KOPT-K1 (cell line): ENCODE data around the gene SEC63.
A peak's percentile ranks its signal among the peaks of the same experiment; 100 is the strongest.
"Not testable (repeated sequence)": the region's sequence is repeated elsewhere in the genome, so short reads cannot be mapped to it uniquely, and the experiment has no call there.

Source experiments
- H3K27ac ChIP-seq: fragments of 200-600 bp; sonication (generic); 2 replicates; pipeline ENCODE4 v1.5.1; 2016; ENCODE audit warnings: antibody characterized with exemption, mild to moderate bottlenecking, low read depth, low read length; ENCODE audit not compliant: poor library complexity, severe bottlenecking
- H3K36me3 ChIP-seq: fragments of 200-600 bp; sonication (generic); 2 replicates; pipeline ENCODE4 v1.5.1; 2017; ENCODE audit warnings: antibody characterized with exemption, mild to moderate bottlenecking, low read length, moderate library complexity; ENCODE audit not compliant: insufficient read depth
- H3K9me3 ChIP-seq: fragments of 200-600 bp; sonication (generic); 2 replicates; pipeline ENCODE4 v1.5.1; 2017; ENCODE audit warnings: antibody characterized with exemption, low read length, mild to moderate bottlenecking; ENCODE audit not compliant: insufficient read depth, poor library complexity, severe bottlenecking

Gene SEC63

GRCh38 chr6:107957909-107958688 is at the start of gene SEC63:
Gene SEC63 (minus strand): TSS chr6:107958208. CDS start chr6:107958009, 199 bp downstream.
- Histone ChIP-seq H3K36me3 (peaks cover 13% of the 10 kb centered on the region), H3K9me3 (no peaks in the 10 kb centered on the region), H3K27ac (peak within 1 kb of the TSS; percentile 70)

GRCh38 chr6:108005961-108006360 is 48.0 kb upstream of the SEC63 start:
- peaks cover 25% of the 10 kb centered on the region for H3K9me3 ChIP-seq
- no peak overlapping the region for H3K27ac ChIP-seq
- no peaks in the 10 kb centered on the region for H3K36me3 ChIP-seq

- Histone ChIP-seq H3K27ac (no peak overlapping the region), H3K36me3 (no peaks in the 10 kb centered on the region), H3K9me3 (peaks cover 22% of the 10 kb centered on the region)
Observed at GRCh38 chr6:108004861-108005260, 46.9 kb upstream of the SEC63 start.

GRCh38 chr6:108002365-108003221 is 44.6 kb upstream of the SEC63 start:
- H3K9me3 ChIP-seq = no peaks in the 10 kb centered on the region
- no peak overlapping the region for H3K27ac ChIP-seq
- H3K36me3 ChIP-seq = no peaks in the 10 kb centered on the region

- H3K9me3 ChIP-seq = no peaks in the 10 kb centered on the region
- H3K27ac ChIP-seq = no peak overlapping the region
- no peaks in the 10 kb centered on the region for H3K36me3 ChIP-seq
Observed at GRCh38 chr6:108001696-108002231, 43.8 kb upstream of the SEC63 start.

- H3K9me3 ChIP-seq, H3K27ac ChIP-seq, H3K36me3 ChIP-seq: not testable (repeated sequence)
Observed at GRCh38 chr6:108000259-108000658, 42.3 kb upstream of the SEC63 start.

- Histone ChIP-seq H3K9me3 (no peaks in the 10 kb centered on the region), H3K36me3 (no peaks in the 10 kb centered on the region), H3K27ac (no peak overlapping the region)
Observed at GRCh38 chr6:107999341-107999740, 41.3 kb upstream of the SEC63 start.

- Histone ChIP-seq H3K27ac (no peak overlapping the region), H3K36me3 (no peaks in the 10 kb centered on the region), H3K9me3 (no peaks in the 10 kb centered on the region)
Observed at GRCh38 chr6:107991772-107992550, 34.0 kb upstream of the SEC63 start.

GRCh38 chr6:107991061-107991460 is 33.1 kb upstream of the SEC63 start:
- no peaks in the 10 kb centered on the region for H3K36me3 ChIP-seq
- H3K9me3 ChIP-seq = no peaks in the 10 kb centered on the region
- no peak overlapping the region for H3K27ac ChIP-seq

GRCh38 chr6:107990587-107990986 is 32.6 kb upstream of the SEC63 start:
- not testable (repeated sequence) for H3K27ac ChIP-seq, H3K36me3 ChIP-seq, H3K9me3 ChIP-seq

- H3K9me3 ChIP-seq = no peaks in the 10 kb centered on the region
- no peak overlapping the region for H3K27ac ChIP-seq
- no peaks in the 10 kb centered on the region for H3K36me3 ChIP-seq
Observed at GRCh38 chr6:107989166-107990094, 31.4 kb upstream of the SEC63 start.

GRCh38 chr6:107988570-107988969 is 30.6 kb upstream of the SEC63 start:
- Histone ChIP-seq H3K36me3 (no peaks in the 10 kb centered on the region), H3K9me3 (no peaks in the 10 kb centered on the region), H3K27ac (no peak overlapping the region)

- Histone ChIP-seq H3K9me3 (no peaks in the 10 kb centered on the region), H3K27ac (no peak overlapping the region), H3K36me3 (no peaks in the 10 kb centered on the region)
Observed at GRCh38 chr6:107987805-107988204, 29.8 kb upstream of the SEC63 start.

GRCh38 chr6:107985701-107986100 is 27.7 kb upstream of the SEC63 start:
- Histone ChIP-seq H3K36me3 (no peaks in the 10 kb centered on the region), H3K27ac (no peak overlapping the region), H3K9me3 (no peaks in the 10 kb centered on the region)
